ENCODE measurements around the gene CYP19A1.

DNA sequence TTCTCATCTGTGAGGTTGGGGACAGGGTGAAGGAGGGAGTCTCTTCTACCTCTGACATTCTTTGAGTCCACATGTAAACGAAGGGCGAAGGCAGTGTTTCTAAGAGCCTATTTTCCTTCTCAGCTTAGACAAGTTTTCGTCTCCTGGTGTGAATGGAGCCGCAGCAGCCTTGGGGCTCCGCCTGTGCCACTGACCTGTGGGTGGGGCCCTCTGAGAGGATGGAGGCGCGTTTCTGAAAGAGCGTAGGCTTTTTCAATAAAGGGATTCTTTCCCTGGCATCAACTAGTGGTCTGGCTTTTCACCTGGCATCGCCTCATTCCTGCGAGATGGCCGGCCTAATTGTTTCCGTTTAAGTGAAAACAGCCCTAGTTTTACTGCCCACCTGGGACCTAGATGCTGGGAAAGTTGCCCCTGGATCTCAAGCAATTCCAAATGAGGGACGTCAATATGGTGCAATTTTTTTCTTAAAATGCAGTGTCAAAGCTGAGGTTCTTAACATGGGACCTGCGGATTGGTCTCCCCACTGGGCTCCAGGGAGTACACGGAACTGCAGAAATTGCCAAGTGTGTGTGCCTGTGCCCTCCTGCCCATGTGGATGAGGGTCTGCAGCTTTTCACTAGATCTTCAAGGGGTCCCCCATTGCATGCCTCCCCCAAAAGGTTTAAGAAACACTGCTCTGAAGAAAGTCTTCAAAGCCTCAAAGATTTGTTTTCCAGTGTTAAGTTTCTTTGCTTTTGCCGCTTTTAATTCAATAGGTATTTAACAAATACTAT lies 4.0 kb upstream of the CYP19A1 start:
- no peak for TF ChIP-seq GATA2 (IDR thresholded peaks at IDR 0.05; ENCODE audit: low read depth, low read length)
- TF ChIP-seq GATA3 (IDR thresholded peaks at IDR 0.05; ENCODE audit: low read depth, low read length): no peak
